Vagina (tissue), 2 donors: Measurements from ENCODE around the gene LCLAT1. TPM values are rescaled to one million over a fixed set of nuclear protein-coding genes. Genes with fewer than 3 reads are reported as not detected.

Experiments
- DNase-seq, 2 donors: peaks; one replicate each; pipeline ENCODE4 v3.0.0-alpha.2; 2017; ENCODE audit errors: extremely low spot score in 2 of 2
- H3K27ac ChIP-seq: fragments of 200-600 bp; sonication (generic); one replicate; pipeline ENCODE4 v1.5.1; 2019
- H3K27me3 ChIP-seq: fragments of 200-600 bp; sonication (generic); one replicate; pipeline ENCODE4 v1.5.1; 2019
- H3K36me3 ChIP-seq, 2 donors: fragments of 200-600 bp; sonication (generic); one replicate each; pipeline ENCODE4 v1.5.1; 2017 to 2019
- H3K4me1 ChIP-seq: fragments of 200-600 bp; sonication (generic); one replicate; pipeline ENCODE4 v1.5.1; 2019
- H3K4me3 ChIP-seq, 2 donors: fragments of 200-600 bp; sonication (generic); 1 replicate in 1 of 2; 2 replicates in 1 of 2; pipeline ENCODE4 v1.5.1; 2016 to 2019
- H3K9me3 ChIP-seq: fragments of 200-600 bp; sonication (generic); one replicate; pipeline ENCODE4 v1.5.1; 2019
- POLR2A ChIP-seq, 2 donors: fragments of 450-650 bp; IDR thresholded peaks; one replicate each; pipeline ENCODE4 v1.6.1; 2017; ENCODE audit warnings: antibody characterized with exemption in 2 of 2, mild to moderate bottlenecking in 2 of 2, moderate library complexity in 2 of 2
- POLR2AphosphoS5 ChIP-seq, 2 donors: sonication (generic); formaldehyde crosslinking; IDR thresholded peaks; one replicate each; pipeline ENCODE4 v1.9.0; 2017; ENCODE audit warnings: antibody characterized with exemption in 2 of 2, mild to moderate bottlenecking in 2 of 2, low read depth in 1 of 2; ENCODE audit not compliant: insufficient read depth in 1 of 2
- intact Hi-C: fragments of 100-400 bp; cut with DNase I; formaldehyde crosslinking; loops from one replicate; pipeline ENCODE4 v1.15.1; 2023
- total RNA-seq: library from RNA; depleted of rRNA; stranded (reverse); fragments of >200 nt; gene quantifications from one replicate; pipeline ENCODE4 v1.2.3, GENCODE V29; 2016
- TF ChIP-seq, protein P1 (sequence below), 3 experiments: fragments of 450-650 bp in 2 of 3; fragments of 200-600 bp in 1 of 3; sonication (generic) in 1 of 3; IDR thresholded peaks; one replicate each; pipeline ENCODE4 v1.5.1; 2017 to 2019; ENCODE audit warnings: antibody characterized with exemption in 3 of 3, mild to moderate bottlenecking in 2 of 3, moderate library complexity in 2 of 3

LCLAT1 gene
- total RNA-seq, 1 donor from 2014 or later, result 19.6 TPM

DNA sequence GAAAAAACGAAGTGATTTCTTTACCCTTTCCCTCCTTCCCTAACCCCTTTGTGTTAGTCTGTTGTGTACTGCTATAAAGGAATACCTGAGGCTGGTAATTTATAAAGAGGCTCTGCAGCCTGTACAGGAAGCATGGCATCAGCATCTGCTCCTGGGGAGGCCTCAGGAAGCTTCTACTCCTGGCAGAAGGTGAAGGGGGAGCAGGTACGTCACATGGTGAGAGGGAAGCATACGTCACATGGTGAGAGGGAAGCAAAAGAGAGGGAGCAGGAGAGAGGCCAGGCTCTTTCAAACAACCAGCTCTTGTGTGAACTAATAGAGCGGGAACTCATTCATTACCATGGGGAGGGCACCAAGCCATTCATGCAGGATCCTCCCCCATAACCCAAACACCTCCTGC, 234.0 kb downstream of the LCLAT1 start:
- no peak overlapping the region for H3K27ac ChIP-seq
- intact Hi-C loops, result no loop called here
- H3K9me3 ChIP-seq, result no peaks in the 10 kb centered on the region
- no peaks in the 10 kb centered on the region for H3K27me3 ChIP-seq
- no peak for TF ChIP-seq POLR2AphosphoS5 (IDR thresholded peaks at IDR 0.05; ENCODE audit: insufficient read depth in 1 of 2, low read depth in 1 of 2)
- TF ChIP-seq, protein P1, sequence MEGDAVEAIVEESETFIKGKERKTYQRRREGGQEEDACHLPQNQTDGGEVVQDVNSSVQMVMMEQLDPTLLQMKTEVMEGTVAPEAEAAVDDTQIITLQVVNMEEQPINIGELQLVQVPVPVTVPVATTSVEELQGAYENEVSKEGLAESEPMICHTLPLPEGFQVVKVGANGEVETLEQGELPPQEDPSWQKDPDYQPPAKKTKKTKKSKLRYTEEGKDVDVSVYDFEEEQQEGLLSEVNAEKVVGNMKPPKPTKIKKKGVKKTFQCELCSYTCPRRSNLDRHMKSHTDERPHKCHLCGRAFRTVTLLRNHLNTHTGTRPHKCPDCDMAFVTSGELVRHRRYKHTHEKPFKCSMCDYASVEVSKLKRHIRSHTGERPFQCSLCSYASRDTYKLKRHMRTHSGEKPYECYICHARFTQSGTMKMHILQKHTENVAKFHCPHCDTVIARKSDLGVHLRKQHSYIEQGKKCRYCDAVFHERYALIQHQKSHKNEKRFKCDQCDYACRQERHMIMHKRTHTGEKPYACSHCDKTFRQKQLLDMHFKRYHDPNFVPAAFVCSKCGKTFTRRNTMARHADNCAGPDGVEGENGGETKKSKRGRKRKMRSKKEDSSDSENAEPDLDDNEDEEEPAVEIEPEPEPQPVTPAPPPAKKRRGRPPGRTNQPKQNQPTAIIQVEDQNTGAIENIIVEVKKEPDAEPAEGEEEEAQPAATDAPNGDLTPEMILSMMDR (IDR thresholded peaks at IDR 0.05), result no peak
- no peak for TF ChIP-seq POLR2A (IDR thresholded peaks at IDR 0.05)
- DNase-seq, result peak in 1 of 2 donors; percentile 29
- H3K4me1 ChIP-seq, result no peaks in the 10 kb centered on the region
- H3K36me3 ChIP-seq, result no peaks in the 10 kb centered on the region
- no peak overlapping the region for H3K4me3 ChIP-seq

DNA sequence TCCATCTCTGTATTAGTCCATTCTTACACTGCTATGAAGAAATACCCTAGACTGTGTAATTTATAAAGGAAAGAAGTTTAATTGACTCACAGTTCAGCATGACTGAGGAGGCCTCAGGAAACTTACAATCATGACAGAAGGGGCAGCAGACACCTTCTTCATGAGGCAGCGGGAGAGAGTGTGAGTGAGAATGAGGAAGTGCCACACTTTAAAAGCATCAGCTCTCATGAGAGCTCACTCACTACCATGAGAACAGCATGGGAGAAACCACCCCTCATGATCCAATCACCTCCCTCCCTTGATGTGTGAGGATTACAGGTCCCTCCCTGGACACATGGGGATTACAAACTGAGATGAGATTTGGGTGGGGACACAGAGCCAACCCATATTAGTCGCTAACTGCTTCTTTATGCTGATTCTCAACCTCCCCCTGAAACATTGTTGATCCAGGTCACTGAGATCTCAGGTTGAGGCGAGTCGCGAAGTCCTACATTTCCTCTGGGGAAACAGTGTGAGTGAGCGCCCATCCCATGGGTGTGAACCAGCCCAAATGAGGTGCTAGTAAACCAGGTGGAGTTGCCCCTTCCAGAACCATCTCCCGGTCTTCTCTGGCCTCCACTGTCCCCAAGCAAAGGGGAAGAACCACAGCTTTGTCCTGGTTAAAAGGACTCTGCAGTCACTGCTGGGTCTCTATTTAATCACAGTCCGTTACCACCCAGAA, 236.3 kb downstream of the LCLAT1 start:
- peak in 1 of 2 donors; percentile 56 for DNase-seq
- Histone ChIP-seq H3K4me1 (no peaks in the 10 kb centered on the region), H3K4me3 (no peak overlapping the region), H3K36me3 (no peaks in the 10 kb centered on the region), H3K27me3 (no peaks in the 10 kb centered on the region), H3K9me3 (no peaks in the 10 kb centered on the region), H3K27ac (no peak overlapping the region)
- TF ChIP-seq POLR2A (IDR thresholded peaks at IDR 0.05) (no peak), POLR2AphosphoS5 (IDR thresholded peaks at IDR 0.05; ENCODE audit: insufficient read depth in 1 of 2, low read depth in 1 of 2) (no peak)
- TF ChIP-seq, protein P1 (IDR thresholded peaks at IDR 0.05), result no peak
- intact Hi-C loops, result no loop called here

DNA sequence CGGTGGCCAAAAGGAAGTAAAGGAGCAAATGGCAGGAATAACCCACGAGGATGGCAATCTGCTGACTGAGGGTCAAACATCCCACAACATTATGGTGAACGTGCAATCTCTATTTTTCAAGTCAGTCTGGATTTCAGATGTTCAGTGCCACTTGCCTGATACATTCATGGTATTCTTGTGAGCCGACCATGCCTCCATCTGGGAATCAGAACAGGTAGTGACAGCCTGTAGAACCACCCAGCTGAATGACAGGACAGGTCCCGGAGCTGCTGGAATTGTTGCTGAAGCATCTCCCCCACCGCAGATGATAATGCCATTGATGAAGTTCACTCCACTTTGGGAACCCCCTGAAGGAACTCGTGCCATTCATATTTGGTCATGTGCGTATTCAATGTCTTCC, 237.0 kb downstream of the LCLAT1 start:
- H3K27ac ChIP-seq, result no peak overlapping the region
- TF ChIP-seq POLR2A (IDR thresholded peaks at IDR 0.05) (no peak), POLR2AphosphoS5 (IDR thresholded peaks at IDR 0.05; ENCODE audit: insufficient read depth in 1 of 2, low read depth in 1 of 2) (no peak)
- TF ChIP-seq, protein P1 (IDR thresholded peaks at IDR 0.05), result no peak
- no peaks in the 10 kb centered on the region for H3K27me3 ChIP-seq
- DNase-seq, result peak in 1 of 2 donors; percentile 72
- no peaks in the 10 kb centered on the region for H3K36me3 ChIP-seq
- intact Hi-C loops, result no loop called here
- H3K9me3 ChIP-seq, result no peaks in the 10 kb centered on the region
- H3K4me1 ChIP-seq, result peaks cover under 1% of the 10 kb centered on the region
- H3K4me3 ChIP-seq, result no peak overlapping the region

DNA sequence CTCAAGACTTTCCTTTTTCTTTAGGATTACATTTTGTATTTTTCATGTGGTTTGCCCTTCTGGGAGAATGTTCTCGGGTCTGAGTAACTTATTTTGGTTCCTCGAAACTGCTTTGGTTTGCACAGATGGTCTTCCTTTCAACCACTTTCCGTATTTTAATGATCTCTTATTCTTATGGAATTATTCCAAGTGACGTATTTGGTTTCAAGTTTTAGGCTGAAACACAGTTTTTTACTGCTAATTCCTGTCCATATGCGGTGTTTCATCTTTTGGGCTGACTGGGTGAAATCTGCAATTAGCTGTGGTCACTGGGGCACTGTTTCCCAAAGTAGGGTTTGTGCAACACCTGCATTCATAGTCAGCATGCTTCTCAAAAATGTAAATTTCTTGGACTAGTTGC, 237.5 kb downstream of the LCLAT1 start:
- DNase-seq, result peak in 1 of 2 donors; percentile 69
- TF ChIP-seq POLR2AphosphoS5 (IDR thresholded peaks at IDR 0.05; ENCODE audit: insufficient read depth in 1 of 2, low read depth in 1 of 2) (no peak), POLR2A (IDR thresholded peaks at IDR 0.05) (no peak)
- TF ChIP-seq, protein P1 (IDR thresholded peaks at IDR 0.05), result no peak
- intact Hi-C loops, result no loop called here

DNA sequence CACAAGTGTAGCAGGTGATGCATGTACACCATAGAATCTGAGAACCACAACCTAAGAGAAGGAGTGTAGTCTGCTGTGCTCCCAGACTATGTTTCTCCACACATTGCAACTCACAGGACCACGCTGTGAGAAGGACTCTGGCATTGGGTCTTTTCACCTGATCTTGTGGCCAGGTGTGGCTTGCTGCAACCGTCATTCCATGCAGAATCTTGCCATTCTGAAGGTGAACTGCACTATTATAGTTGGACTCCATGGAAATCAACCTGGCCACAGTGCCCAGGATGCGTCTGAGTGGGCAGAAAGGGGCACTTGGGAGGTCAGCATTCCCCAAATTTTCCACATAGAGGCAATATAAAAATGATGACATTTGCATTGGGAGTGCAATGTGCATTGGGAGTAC, 237.9 kb downstream of the LCLAT1 start:
- H3K4me1 ChIP-seq, result peaks cover 10% of the 10 kb centered on the region
- TF ChIP-seq POLR2AphosphoS5 (IDR thresholded peaks at IDR 0.05; ENCODE audit: insufficient read depth in 1 of 2, low read depth in 1 of 2) (no peak), POLR2A (IDR thresholded peaks at IDR 0.05) (no peak)
- TF ChIP-seq, protein P1 (IDR thresholded peaks at IDR 0.05), result no peak
- no peaks in the 10 kb centered on the region for H3K27me3 ChIP-seq
- intact Hi-C loops, result no loop called here
- no peak overlapping the region for H3K27ac ChIP-seq
- no peak for DNase-seq
- no peaks in the 10 kb centered on the region for H3K36me3 ChIP-seq
- no peaks in the 10 kb centered on the region for H3K9me3 ChIP-seq
- no peak overlapping the region for H3K4me3 ChIP-seq

More for the DNA sequence above, 237.5 kb downstream of the LCLAT1 start:
- Histone ChIP-seq H3K36me3 (no peaks in the 10 kb centered on the region), H3K27me3 (no peaks in the 10 kb centered on the region), H3K27ac (no peak overlapping the region), H3K4me3 (no peak overlapping the region), H3K4me1 (peaks cover 5% of the 10 kb centered on the region), H3K9me3 (no peaks in the 10 kb centered on the region)
